Measurements from ENCODE around the gene LIPJ. TPM values are rescaled to one million over a fixed set of nuclear protein-coding genes. Genes with fewer than 3 reads are reported as not detected.

The LIPJ gene
- total RNA-seq, 4 donors from 2014 or later, result 0.19 to 0.47 (median 0.46) TPM; not detected in 1

GRCh38 chr10:88642209-88642608 lies 55.6 kb downstream of the LIPJ start:
- no peak for TF ChIP-seq CTCF (IDR thresholded peaks at IDR 0.05)
- ATAC-seq (ENCODE audit: low FRiP score), result no peak
- no peak for DNase-seq (ENCODE audit: low spot score)

GRCh38 chr10:88642963-88643362 lies 56.4 kb downstream of the LIPJ start:
- TF ChIP-seq CTCF (IDR thresholded peaks at IDR 0.05), result no peak
- ATAC-seq (ENCODE audit: low FRiP score), result peak; percentile 84
- no peak for DNase-seq (ENCODE audit: low spot score)

GRCh38 chr10:88647061-88647615 lies 60.6 kb downstream of the LIPJ start:
- no peak for DNase-seq (ENCODE audit: low spot score)
- no peak for TF ChIP-seq CTCF (IDR thresholded peaks at IDR 0.05)
- ATAC-seq (ENCODE audit: low FRiP score), result no peak

GRCh38 chr10:88651101-88651551 lies 64.6 kb downstream of the LIPJ start:
- no peak for TF ChIP-seq CTCF (IDR thresholded peaks at IDR 0.05)
- peak; percentile 92 for ATAC-seq (ENCODE audit: low FRiP score)
- DNase-seq (ENCODE audit: low spot score), result no peak

DNA sequence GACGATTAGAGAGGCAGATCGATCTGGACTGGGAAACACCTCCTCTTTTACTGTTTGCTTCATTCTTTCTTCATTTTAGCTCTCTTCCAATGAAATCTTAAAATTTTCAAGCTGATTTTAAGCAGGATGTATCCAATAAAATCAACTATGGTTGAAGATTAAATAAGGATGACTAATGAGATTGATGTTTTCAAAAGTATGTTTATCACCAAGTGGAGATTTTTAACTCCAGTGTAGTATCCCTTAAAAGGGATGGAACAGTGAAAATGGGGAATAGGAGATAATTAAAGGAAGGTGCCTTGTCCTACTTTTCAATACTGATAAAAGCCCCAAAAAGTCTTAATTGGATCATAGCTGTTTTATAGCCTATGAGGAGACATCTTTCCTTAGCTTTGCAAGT lies 66.1 kb downstream of the LIPJ start:
- no peak for DNase-seq (ENCODE audit: low spot score)
- ATAC-seq (ENCODE audit: low FRiP score), result no peak
- TF ChIP-seq CTCF (IDR thresholded peaks at IDR 0.05), result no peak

Small RNAs within 50 kb of the gene (small RNA-seq; reads per million reads assigned to genes)
- not detected for gene RF00019

Other genes starting within 250 kb of the LIPJ start
- gene RNLS, start 3.4 kb upstream of the LIPJ start, total RNA-seq, result 10 to 100 TPM; 13.3 to 24.7 (median 18.3) TPM
- not detected for gene LIPF, start 77.7 kb downstream of the LIPJ start, total RNA-seq
- gene LIPK, start 119.5 kb downstream of the LIPJ start, total RNA-seq, result not detected
- gene LIPN, start 173.3 kb downstream of the LIPJ start, total RNA-seq, result 1 to 10 TPM in 1 of 4 donors, under 1 TPM in 1, not detected in 2; 0.56 to 1.4 TPM
- not detected for gene LIPM, start 216.0 kb downstream of the LIPJ start, total RNA-seq